ENCODE measurements around the gene ANK3. TPM values are rescaled to one million over a fixed set of nuclear protein-coding genes. Genes with fewer than 3 reads are reported as not detected.

Gene ANK3
- total and polyA plus RNA-seq, 2 experiments from 2014 or later: 26.2 to 49.0 TPM

GRCh38 chr10:60417024-60417423 lies 27.3 kb upstream of the ANK3 start:
- Histone ChIP-seq H3K4me2 (no peak overlapping the region), H4K20me1 (ENCODE audit: insufficient read depth, poor library complexity, severe bottlenecking) (no peaks in the 10 kb centered on the region), H3K9me2 (replicated peaks; ENCODE audit: insufficient read depth) (no peaks in the 10 kb centered on the region), H2AFZ (no peak overlapping the region), H3K27ac (no peak overlapping the region), H3K4me3 (no peak overlapping the region), H3K36me3 (replicated peaks; ENCODE audit: insufficient read depth, low read depth) (no peaks in the 10 kb centered on the region), H3K27me3 (no peaks in the 10 kb centered on the region), H3K9me3 (ENCODE audit: low read depth) (no peaks in the 10 kb centered on the region), H3K79me2 (no peaks in the 10 kb centered on the region), H3K4me1 (ENCODE audit: insufficient read depth) (peaks cover 2% of the 10 kb centered on the region)
- TF ChIP-seq EZH2 (IDR thresholded peaks at IDR 0.05; ENCODE audit: borderline replicate concordance): no peak
- TF ChIP-seq EZH2phosphoT487 (IDR thresholded peaks at IDR 0.05; ENCODE audit: low read depth, severe bottlenecking, unreplicated experiment): no peak
- TF ChIP-seq, protein P1, sequence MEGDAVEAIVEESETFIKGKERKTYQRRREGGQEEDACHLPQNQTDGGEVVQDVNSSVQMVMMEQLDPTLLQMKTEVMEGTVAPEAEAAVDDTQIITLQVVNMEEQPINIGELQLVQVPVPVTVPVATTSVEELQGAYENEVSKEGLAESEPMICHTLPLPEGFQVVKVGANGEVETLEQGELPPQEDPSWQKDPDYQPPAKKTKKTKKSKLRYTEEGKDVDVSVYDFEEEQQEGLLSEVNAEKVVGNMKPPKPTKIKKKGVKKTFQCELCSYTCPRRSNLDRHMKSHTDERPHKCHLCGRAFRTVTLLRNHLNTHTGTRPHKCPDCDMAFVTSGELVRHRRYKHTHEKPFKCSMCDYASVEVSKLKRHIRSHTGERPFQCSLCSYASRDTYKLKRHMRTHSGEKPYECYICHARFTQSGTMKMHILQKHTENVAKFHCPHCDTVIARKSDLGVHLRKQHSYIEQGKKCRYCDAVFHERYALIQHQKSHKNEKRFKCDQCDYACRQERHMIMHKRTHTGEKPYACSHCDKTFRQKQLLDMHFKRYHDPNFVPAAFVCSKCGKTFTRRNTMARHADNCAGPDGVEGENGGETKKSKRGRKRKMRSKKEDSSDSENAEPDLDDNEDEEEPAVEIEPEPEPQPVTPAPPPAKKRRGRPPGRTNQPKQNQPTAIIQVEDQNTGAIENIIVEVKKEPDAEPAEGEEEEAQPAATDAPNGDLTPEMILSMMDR (IDR thresholded peaks at IDR 0.05; ENCODE audit: poor library complexity): no peak
- whole genome bisulfite sequencing (ENCODE audit: low lambda C conversion rate, missing lambda C conversion rate): 71% methylated on average over 2 of the region's 2 CpGs
- peak; percentile 16 for DNase-seq (ENCODE audit: low spot score)

DNA sequence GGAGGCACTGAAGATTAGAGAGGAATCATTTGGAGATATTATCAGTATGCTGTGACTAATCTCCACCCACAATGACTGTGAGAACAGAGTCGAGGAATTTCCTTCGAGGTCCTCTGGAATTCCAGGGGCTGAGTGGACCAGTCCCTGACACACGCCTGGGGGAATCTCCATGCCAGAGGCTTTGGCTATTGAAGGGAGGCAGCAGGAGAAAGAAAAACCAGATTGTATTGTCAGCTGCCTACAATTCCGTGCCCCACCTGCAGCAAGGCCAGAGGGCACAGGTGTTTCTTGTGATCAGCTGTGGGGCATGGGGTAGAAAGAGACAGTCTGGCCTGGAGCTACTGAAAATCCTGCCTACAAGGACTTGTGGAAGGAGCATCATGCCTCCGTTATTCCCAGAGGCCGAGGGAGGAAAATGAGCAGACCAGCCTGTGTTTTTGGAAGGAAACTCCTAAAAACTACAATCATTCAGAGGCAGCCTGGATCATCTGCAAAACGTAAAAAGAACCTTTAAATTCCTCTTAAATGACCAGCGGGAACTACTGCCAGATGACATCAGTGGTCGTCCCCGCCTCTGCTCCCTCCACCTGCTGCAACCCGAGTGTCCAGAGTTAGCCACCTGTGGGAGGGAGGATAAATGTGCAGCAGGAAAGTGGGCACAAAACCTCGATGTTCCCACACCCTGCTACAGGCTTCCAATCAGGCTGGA lies 25.4 kb upstream of the ANK3 start:
- Histone ChIP-seq H3K27me3 (no peaks in the 10 kb centered on the region), H3K27ac (no peak overlapping the region), H3K79me2 (no peaks in the 10 kb centered on the region), H3K9me3 (ENCODE audit: low read depth) (no peaks in the 10 kb centered on the region), H2AFZ (no peak overlapping the region), H3K9me2 (replicated peaks; ENCODE audit: insufficient read depth) (no peaks in the 10 kb centered on the region), H3K4me3 (no peak overlapping the region), H3K4me2 (no peak overlapping the region), H4K20me1 (ENCODE audit: insufficient read depth, poor library complexity, severe bottlenecking) (no peaks in the 10 kb centered on the region), H3K4me1 (ENCODE audit: insufficient read depth) (peaks cover 2% of the 10 kb centered on the region), H3K36me3 (replicated peaks; ENCODE audit: insufficient read depth, low read depth) (no peaks in the 10 kb centered on the region)
- 57% methylated on average over 12 of the region's 12 CpGs for WGBS (ENCODE audit: low lambda C conversion rate, missing lambda C conversion rate)
- TF ChIP-seq EZH2phosphoT487 (IDR thresholded peaks at IDR 0.05; ENCODE audit: low read depth, severe bottlenecking, unreplicated experiment) (no peak), EZH2 (IDR thresholded peaks at IDR 0.05; ENCODE audit: borderline replicate concordance) (no peak)
- TF ChIP-seq, protein P1 (IDR thresholded peaks at IDR 0.05; ENCODE audit: poor library complexity): no peak
- peak; percentile 26 for DNase-seq (ENCODE audit: low spot score)

DNA sequence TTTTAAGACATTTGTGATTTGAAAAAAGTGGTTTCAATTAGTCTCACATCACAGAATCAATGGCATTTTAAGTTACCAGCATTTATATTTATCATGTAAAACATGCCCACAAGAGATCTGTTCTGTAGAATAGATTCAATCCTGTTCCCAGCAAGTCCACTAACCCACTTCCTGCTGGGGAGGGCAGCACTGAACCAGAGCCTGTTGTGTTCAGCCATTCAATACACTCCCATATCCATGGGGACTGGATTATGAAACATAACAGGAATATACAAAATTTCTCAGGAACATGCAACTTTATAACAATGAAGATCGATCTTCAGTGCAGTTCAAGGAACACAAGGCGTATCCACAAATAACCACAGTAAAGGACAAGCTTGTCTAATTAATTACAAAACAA lies 24.4 kb upstream of the ANK3 start:
- no peak for DNase-seq (ENCODE audit: low spot score)

More for the DNA sequence above, 24.4 kb upstream of the ANK3 start:
- Histone ChIP-seq H4K20me1 (ENCODE audit: insufficient read depth, poor library complexity, severe bottlenecking) (no peaks in the 10 kb centered on the region), H3K79me2 (no peaks in the 10 kb centered on the region), H3K27me3 (no peaks in the 10 kb centered on the region), H3K9me2 (replicated peaks; ENCODE audit: insufficient read depth) (no peaks in the 10 kb centered on the region), H2AFZ (no peak overlapping the region), H3K4me3 (no peak overlapping the region), H3K36me3 (replicated peaks; ENCODE audit: insufficient read depth, low read depth) (no peaks in the 10 kb centered on the region), H3K4me1 (ENCODE audit: insufficient read depth) (peaks cover 2% of the 10 kb centered on the region), H3K4me2 (no peak overlapping the region), H3K27ac (no peak overlapping the region), H3K9me3 (ENCODE audit: low read depth) (no peaks in the 10 kb centered on the region)
- no peak for TF ChIP-seq EZH2 (IDR thresholded peaks at IDR 0.05; ENCODE audit: borderline replicate concordance)
- TF ChIP-seq EZH2phosphoT487 (IDR thresholded peaks at IDR 0.05; ENCODE audit: low read depth, severe bottlenecking, unreplicated experiment): no peak
- TF ChIP-seq, protein P1 (IDR thresholded peaks at IDR 0.05; ENCODE audit: poor library complexity): no peak
- WGBS (ENCODE audit: low lambda C conversion rate, missing lambda C conversion rate): 100% methylated on average over 2 of the region's 2 CpGs
